ENCODE data around the gene EIF1. TPM values are rescaled to one million over a fixed set of nuclear protein-coding genes. Genes with fewer than 3 reads are reported as not detected.

Gene EIF1
- total RNA-seq, 1 experiment from 2014 or later = 651 TPM

GRCh38 chr17:41665566-41666236 lies 23.0 kb upstream of the EIF1 start:
- Histone ChIP-seq H4K20me1 (ENCODE audit: control insufficient read depth, insufficient read depth, insufficient read length) (no peaks in the 10 kb centered on the region), H2AK5ac (ENCODE audit: insufficient read length, low read length) (no peak overlapping the region), H3K79me1 (ENCODE audit: insufficient read depth, low read depth, low read length, poor library complexity, severe bottlenecking) (no peaks in the 10 kb centered on the region), H3K56ac (ENCODE audit: insufficient read length, low read depth, low read length) (no peak overlapping the region), H3K27ac (ENCODE audit: insufficient read length, low read depth, low read length) (no peak overlapping the region), H3K23me2 (ENCODE audit: insufficient read length, low read depth, low read length, poor library complexity, severe bottlenecking) (peaks cover 11% of the 10 kb centered on the region), H3T11ph (ENCODE audit: low read length) (no peak overlapping the region), H3K79me2 (ENCODE audit: insufficient read depth, low read length) (no peaks in the 10 kb centered on the region), H2BK12ac (ENCODE audit: insufficient read length, low read depth, low read length) (no peak overlapping the region), H2BK5ac (ENCODE audit: insufficient read length, low read length) (no peak overlapping the region), H3K9me3 (ENCODE audit: control insufficient read depth, low read depth, low read length) (no peaks in the 10 kb centered on the region), H3K23ac (ENCODE audit: insufficient read length, low read depth, low read length) (no peak overlapping the region), H3K14ac (ENCODE audit: insufficient read depth, low read length) (no peak overlapping the region), H2BK120ac (ENCODE audit: low read depth, low read length, poor library complexity, severe bottlenecking) (no peak overlapping the region), H3K9ac (ENCODE audit: extremely low read depth, insufficient read length, low read length) (no peak overlapping the region), H3K27me3 (ENCODE audit: insufficient read depth, low read length) (peaks cover 3% of the 10 kb centered on the region; the same call in 1 of the 2 replicates), H4K8ac (replicated peaks; ENCODE audit: insufficient read length, low read depth, low read length) (no peak overlapping the region), H3K4me2 (ENCODE audit: insufficient read depth, insufficient read length, low read length) (peak overlapping the region; percentile 29), H3K4me1 (ENCODE audit: insufficient read depth, low read length) (no peaks in the 10 kb centered on the region; the same call in 1 of the 2 replicates), H3K4ac (ENCODE audit: low read depth, low read length) (no peak overlapping the region), H4K5ac (ENCODE audit: insufficient read length, low read depth, low read length) (no peak overlapping the region), H2AFZ (ENCODE audit: low read length) (peak overlapping the region; percentile 7), H3K18ac (ENCODE audit: insufficient read length, low read depth, low read length) (peak overlapping the region; percentile 2), H2BK15ac (ENCODE audit: low read depth, low read length) (no peak overlapping the region), H2BK20ac (ENCODE audit: low read depth, low read length, poor library complexity, severe bottlenecking) (no peak overlapping the region), H4K91ac (ENCODE audit: insufficient read length, low read depth, low read length) (no peak overlapping the region)
- peak overlapping the region; percentile 73 for H3K4me3 Mint-ChIP-seq
- no peaks in the 10 kb centered on the region for H3K9me3 Mint-ChIP-seq
- WGBS (ENCODE audit: extremely low coverage, insufficient read length, low lambda C conversion rate) = no CpG with 5 or more reads among the region's 39 CpGs
- H3K27me3 Mint-ChIP-seq (ENCODE audit: low read depth) = peaks cover 39% of the 10 kb centered on the region
- peaks cover 16 to 17% of the 10 kb centered on the region in 2 experiments for H3K4me1 Mint-ChIP-seq
- peak overlapping the region; percentile 9 to 82 (median 60); a peak in 2 of 7 replicates for H3K27ac Mint-ChIP-seq
- TF ChIP-seq CTCF (conservative IDR thresholded peaks at IDR 0.05) = peak; percentile 99
- no peaks in the 10 kb centered on the region for H3K36me3 Mint-ChIP-seq (ENCODE audit: insufficient read depth in 1 of 3, low read depth in 3 of 3)
- DNase-seq = peak; percentile 95
